A549 (cell line): ENCODE data around the gene ABCC6. TPM values are rescaled to one million over a fixed set of nuclear protein-coding genes. Genes with fewer than 3 reads are reported as not detected.
"Not testable (repeated sequence)": the region's sequence is repeated elsewhere in the genome, so short reads cannot be mapped to it uniquely, and the experiment has no call there.

Experiments used
- ATAC-seq, 2 experiments: fragments of 200-7000 bp in 1 of 2; fragments of >200 bp in 1 of 2; cut with Nextera tagmentation in 1 of 2; cut with Tn5 transposase in 1 of 2; 3 replicates each; pipeline versions ENCODE4 v1.8.0 to v1.9.1; 2018 to 2020; ENCODE audit warnings: mild to moderate bottlenecking in 1 of 2, moderate library complexity in 1 of 2
- CTCF ChIA-PET: fragments of 300-600 bp; sonication (Branson Sonifier 250); formaldehyde crosslinking; extraction: SDS; loops from one replicate; lab custom pipeline; 2021; ENCODE audit warnings: antibody characterized with exemption, inconsistent platforms; lab: Yijun Ruan, JAX
- POLR2A ChIA-PET: fragments of 350-600 bp; formaldehyde crosslinking; extraction: SDS; loops from one replicate; lab custom pipeline; 2021; ENCODE audit warnings: antibody characterized with exemption, inconsistent platforms; lab: Yijun Ruan, JAX
- DNase-seq, 2 experiments: peaks; one replicate each; pipeline versions ENCODE4 v3.0.0 to v3.0.0-alpha.2; 2011 to 2016; ENCODE audit warnings: low read depth in 1 of 2, low spot score in 1 of 2
- FAIRE-seq: peaks from 2 replicates; lab custom pipeline; 2011; peaks lifted over from hg19 to GRCh38; lab: Jason Lieb, UNC
- H3K27ac ChIP-seq, 2 experiments: fragments of >200 bp; sonication (Bioruptor Twin); formaldehyde crosslinking; 3 replicates each; pipeline ENCODE4 v1.5.1; 2016 to 2017
- H3K4me1 ChIP-seq: fragments of >200 bp; sonication (Bioruptor Twin); formaldehyde crosslinking; 3 replicates; pipeline ENCODE4 v1.6.1; 2016
- H3K4me2 ChIP-seq: fragments of >200 bp; sonication (Bioruptor Twin); formaldehyde crosslinking; 3 replicates; pipeline ENCODE4 v1.6.1; 2016
- H3K4me3 ChIP-seq: fragments of >200 bp; sonication (Bioruptor Twin); formaldehyde crosslinking; 3 replicates; pipeline ENCODE4 v1.5.1; 2016
- H3K9me3 ChIP-seq: fragments of >200 bp; sonication (Bioruptor Twin); formaldehyde crosslinking; 3 replicates; pipeline ENCODE4 v1.6.1; 2016
- BHLHE40 ChIP-seq: IDR thresholded peaks from 2 replicates; pipeline ENCODE4 v1.6.1; 2012; ENCODE audit warnings: low read depth, low read length, inconsistent platforms
- CBX2 ChIP-seq: fragments of 200-600 bp; sonication (generic); IDR thresholded peaks from 2 replicates; pipeline ENCODE4 v1.6.1; 2016; ENCODE audit warnings: low read depth, mild to moderate bottlenecking, borderline replicate concordance
- CBX8 ChIP-seq: fragments of 200-600 bp; sonication (generic); IDR thresholded peaks from 2 replicates; pipeline ENCODE4 v1.6.1; 2016
- CHD4 ChIP-seq: fragments of 200-600 bp; sonication (generic); IDR thresholded peaks from 2 replicates; pipeline ENCODE4 v1.6.1; 2016; ENCODE audit warnings: antibody characterized with exemption, mild to moderate bottlenecking, borderline replicate concordance
- E2F6 ChIP-seq: IDR thresholded peaks from 2 replicates; pipeline ENCODE4 v1.6.1; 2012; ENCODE audit warnings: low read depth, borderline replicate concordance
- EHF ChIP-seq: fragments of 250-450 bp; sonication (Bioruptor Pico); IDR thresholded peaks from 2 replicates; pipeline ENCODE4 v1.5.0; 2020; ENCODE audit warnings: mild to moderate bottlenecking
- EHMT2 ChIP-seq: fragments of 200-600 bp; sonication (generic); IDR thresholded peaks from 2 replicates; pipeline ENCODE4 v1.6.1; 2016; ENCODE audit warnings: antibody characterized with exemption, low read depth, mild to moderate bottlenecking, moderate library complexity
- EP300 ChIP-seq, 2 experiments: fragments of >200 bp; sonication (Bioruptor Twin); formaldehyde crosslinking; IDR thresholded peaks; 2 replicates in 1 of 2; 3 replicates in 1 of 2; pipeline ENCODE4 v1.6.1; 2016 to 2017
- FOSL2 ChIP-seq, 2 experiments: fragments of 450-650 bp in 1 of 2; fragments of >200 bp in 1 of 2; sonication (Bioruptor Twin) in 1 of 2; formaldehyde crosslinking; IDR thresholded peaks; 2 replicates each; pipeline versions ENCODE4 v1.5.0 to v1.6.1; 2016 to 2020; ENCODE audit warnings: mild to moderate bottlenecking in 1 of 2, moderate library complexity in 1 of 2
- GATA3 ChIP-seq: IDR thresholded peaks from 2 replicates; pipeline ENCODE4 v1.6.1; 2012; ENCODE audit warnings: borderline replicate concordance
- HDAC2 ChIP-seq: fragments of 200-600 bp; sonication (generic); IDR thresholded peaks from 2 replicates; pipeline ENCODE4 v1.6.1; 2016
- HOXA7 ChIP-seq: fragments of 250-450 bp; sonication (Bioruptor Pico); IDR thresholded peaks from 2 replicates; pipeline ENCODE4 v1.5.0; 2020; ENCODE audit warnings: mild to moderate bottlenecking, moderate library complexity
- HOXB5 ChIP-seq: fragments of 250-450 bp; sonication (Bioruptor Pico); IDR thresholded peaks from 2 replicates; pipeline ENCODE4 v1.5.0; 2020; ENCODE audit warnings: mild to moderate bottlenecking, moderate library complexity
- KDM1A ChIP-seq: fragments of 200-600 bp; sonication (generic); IDR thresholded peaks from 2 replicates; pipeline ENCODE4 v1.6.1; 2016; ENCODE audit warnings: low read depth, mild to moderate bottlenecking
- KDM5A ChIP-seq: fragments of 200-600 bp; sonication (generic); IDR thresholded peaks from 2 replicates; pipeline ENCODE4 v1.6.1; 2016; ENCODE audit warnings: antibody characterized with exemption, mild to moderate bottlenecking
- MAFK ChIP-seq: fragments of 450-650 bp; IDR thresholded peaks from 2 replicates; pipeline ENCODE4 v1.6.1; 2014; ENCODE audit not compliant: partially characterized antibody
- MAZ ChIP-seq: fragments of 150-350 bp; IDR thresholded peaks from 2 replicates; pipeline ENCODE4 v1.6.1; 2014; ENCODE audit warnings: antibody characterized with exemption, low read depth, low read length, borderline replicate concordance
- NFE2L2 ChIP-seq: fragments of 150-350 bp; conservative IDR thresholded peaks from 2 replicates; pipeline ENCODE4 v1.6.1; 2014; ENCODE audit warnings: low read length
- POLR2AphosphoS2 ChIP-seq: conservative IDR thresholded peaks from 2 replicates; pipeline ENCODE4 v1.6.1; 2012; ENCODE audit warnings: low read length, improper control_type of control experiment, inconsistent platforms
- RARB ChIP-seq: fragments of 250-450 bp; sonication (Bioruptor Pico); IDR thresholded peaks from 2 replicates; pipeline ENCODE4 v1.8.0; 2021; ENCODE audit warnings: mild to moderate bottlenecking, moderate library complexity
- RNF2 ChIP-seq: fragments of 200-600 bp; sonication (generic); IDR thresholded peaks from 2 replicates; pipeline ENCODE4 v1.6.1; 2016; ENCODE audit warnings: low read depth, mild to moderate bottlenecking, antibody characterized with exemption, moderate library complexity, borderline replicate concordance
- TP53 ChIP-seq: fragments of 250-450 bp; sonication (Bioruptor Pico); IDR thresholded peaks from 2 replicates; pipeline ENCODE4 v1.5.0; 2021; ENCODE audit warnings: mild to moderate bottlenecking, moderate library complexity
- ZC3H11A ChIP-seq: fragments of 450-650 bp; IDR thresholded peaks from 2 replicates; pipeline ENCODE4 v1.6.1; 2014; ENCODE audit warnings: antibody characterized with exemption, mild to moderate bottlenecking
- ZFP36 ChIP-seq: fragments of 450-650 bp; IDR thresholded peaks from 2 replicates; pipeline ENCODE4 v1.6.1; 2014; ENCODE audit warnings: borderline replicate concordance; ENCODE audit not compliant: partially characterized antibody
- WGBS: methylation state at CpG from one replicate; pipeline ENCODE4 v1.1.6; 2017; ENCODE audit errors: missing lambda C conversion rate; 5-methylcytosine and 5-hydroxymethylcytosine counted together
- polyA plus RNA-seq, 4 experiments: library from polyadenylated mRNA; depleted of rRNA in 3 of 4; stranded (reverse); fragments of >200 nt; fragmentation: RNase III in 1 of 4; extraction: RNeasy Plus Mini Kit Qiagen cat#74134 plus additional on column Dnase treatment in 1 of 4; gene quantifications; 2 replicates in 3 of 4; 3 replicates in 1 of 4; pipeline ENCODE4 v1.2.3, GENCODE V29; 2011 to 2017

Gene ABCC6
- polyA plus RNA-seq, 2 of the 4 experiments (the other 2 are of a cell fraction): 3.6 to 5.0 TPM

- ATAC-seq (peak; percentile 26 to 30; a peak in 5 of 6 replicates), DNase-seq (no peak), FAIRE-seq (no peak)
- Histone ChIP-seq H3K4me2 (no peak overlapping the region), H3K9me3 (no peaks in the 10 kb centered on the region), H3K4me1 (peaks cover 2% of the 10 kb centered on the region; the same call in 1 of the 3 replicates), H3K27ac (no peak overlapping the region), H3K4me3 (no peak overlapping the region)
- WGBS: 87% methylated on average over 18 of the region's 28 CpGs
- POLR2A ChIA-PET: no interaction called here
- TF ChIP-seq POLR2AphosphoS2 (peak; percentile 50), RARB (CRISPR knock-in tag) (no peak)
- CTCF ChIA-PET: interaction anchor here (0.8 to 1.4 kb wide), 2 partner anchors 10 to 373 kb away, joined by 3 to 4 read pairs; no protein-coding TSS in a partner anchor
Observed at GRCh38 chr16:16150117-16150877, 73.0 kb downstream of the ABCC6 start.

- Histone ChIP-seq H3K27ac (no peak overlapping the region), H3K9me3 (no peaks in the 10 kb centered on the region), H3K4me1 (peaks cover 2% of the 10 kb centered on the region; the same call in 1 of the 3 replicates), H3K4me3 (no peak overlapping the region), H3K4me2 (no peak overlapping the region)
- TF ChIP-seq TP53 (CRISPR knock-in tag) (no peak), CBX2 (no peak), NFE2L2 (no peak), MAFK (no peak), CHD4 (no peak), EP300 (IDR thresholded peaks at IDR 0.05) (no peak), BHLHE40 (no peak), KDM1A (no peak), EHF (CRISPR knock-in tag) (no peak), RNF2 (no peak), KDM5A (no peak)
- ChIA-PET POLR2A (no interaction called here), CTCF (interaction anchor here (1.2 to 1.4 kb wide), 2 partner anchors 23 to 372 kb away, joined by 3 to 4 read pairs; no protein-coding TSS in a partner anchor)
- ATAC-seq (peak; percentile 6 to 9; a peak in 3 of 6 replicates), DNase-seq (no peak), FAIRE-seq (no peak)
- 81% methylated on average over 10 of the region's 10 CpGs for WGBS
Observed at GRCh38 chr16:16149710-16150116, 73.6 kb downstream of the ABCC6 start.

GRCh38 chr16:16148755-16149154 is 74.5 kb downstream of the ABCC6 start:
- WGBS: 68% methylated on average over 9 of the region's 9 CpGs
- DNase-seq (no peak), FAIRE-seq (no peak), ATAC-seq (no peak)
- ChIA-PET POLR2A (no interaction called here), CTCF (interaction anchor here (1.2 kb wide), 2 partner anchors 22 to 46 kb away, joined by 3 to 4 read pairs; no protein-coding TSS in a partner anchor)
- TF ChIP-seq CBX8: no peak
- no peak for TF ChIP-seq HOXB5 (CRISPR knock-in tag)
- TF ChIP-seq MAZ: no peak
- no peak for TF ChIP-seq FOSL2 (IDR thresholded peaks at IDR 0.05)
- TF ChIP-seq FOSL2 (CRISPR knock-in tag; IDR thresholded peaks at IDR 0.05): no peak
- TF ChIP-seq BHLHE40: no peak
- TF ChIP-seq GATA3: no peak
- no peak for TF ChIP-seq ZC3H11A
- no peak for TF ChIP-seq RNF2
- TF ChIP-seq HDAC2: no peak
- TF ChIP-seq ZFP36: no peak
- no peak for TF ChIP-seq EHMT2
- TF ChIP-seq E2F6: no peak
- no peak for TF ChIP-seq HOXA7
- no peak for TF ChIP-seq CHD4
- Histone ChIP-seq H3K9me3 (no peaks in the 10 kb centered on the region), H3K4me2 (no peak overlapping the region), H3K27ac (no peak overlapping the region), H3K4me3 (no peak overlapping the region), H3K4me1 (peaks cover 9% of the 10 kb centered on the region; the same call in 2 of the 3 replicates)

- CTCF ChIA-PET: interaction anchor here (1.2 kb wide), 2 partner anchors 21 to 47 kb away, joined by 3 to 4 read pairs; no protein-coding TSS in a partner anchor
- POLR2A ChIA-PET, H3K4me2 ChIP-seq, DNase-seq, FAIRE-seq, H3K4me3 ChIP-seq, ATAC-seq, H3K9me3 ChIP-seq, H3K27ac ChIP-seq: not testable (repeated sequence)
- H3K4me1 ChIP-seq: peaks cover 13% of the 10 kb centered on the region; the same call in 2 of the 3 replicates
- 89% methylated on average over 15 of the region's 15 CpGs for WGBS
Observed at GRCh38 chr16:16148000-16148599, 75.2 kb downstream of the ABCC6 start.
